M059J (cell line): Measurements from ENCODE around the gene ANKRD7. TPM values are rescaled to one million over a fixed set of nuclear protein-coding genes. Genes with fewer than 3 reads are reported as not detected.
"Not testable (repeated sequence)": the region's sequence is repeated elsewhere in the genome, so short reads cannot be mapped to it uniquely, and the experiment has no call there.

Experiments used
- DNase-seq: peaks from one replicate; pipeline ENCODE4 v3.0.0-alpha.2; 2012; ENCODE audit warnings: low read depth
- total RNA-seq: library from RNA; depleted of rRNA; stranded (reverse); fragments of >200 nt; shearing (Covaris generic); gene quantifications from 2 replicates; pipeline ENCODE4 v1.2.3, GENCODE V29; 2014; rRNA removed

ANKRD7 gene
- total RNA-seq, 1 experiment from 2014 or later: 2.2 TPM

DNA sequence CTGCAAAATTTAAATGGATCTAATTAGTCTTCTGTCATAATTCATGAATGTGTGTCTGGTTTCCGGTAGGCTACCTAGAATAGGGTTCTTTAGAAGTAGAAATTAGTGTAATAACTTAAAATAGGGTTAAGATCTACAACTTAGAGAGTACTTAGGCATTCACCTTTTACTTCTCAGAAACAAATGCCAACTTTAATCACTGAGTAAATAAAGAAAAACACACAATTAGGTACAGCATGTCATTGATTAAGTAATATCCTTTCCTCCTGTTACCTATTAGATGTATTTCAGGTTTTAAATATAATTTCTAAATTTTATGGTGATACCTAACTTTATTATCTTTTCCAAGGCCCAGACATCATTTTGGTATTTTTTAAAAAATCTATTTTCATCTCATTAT, 9.3 kb downstream of the ANKRD7 start:
- no peak for DNase-seq

DNA sequence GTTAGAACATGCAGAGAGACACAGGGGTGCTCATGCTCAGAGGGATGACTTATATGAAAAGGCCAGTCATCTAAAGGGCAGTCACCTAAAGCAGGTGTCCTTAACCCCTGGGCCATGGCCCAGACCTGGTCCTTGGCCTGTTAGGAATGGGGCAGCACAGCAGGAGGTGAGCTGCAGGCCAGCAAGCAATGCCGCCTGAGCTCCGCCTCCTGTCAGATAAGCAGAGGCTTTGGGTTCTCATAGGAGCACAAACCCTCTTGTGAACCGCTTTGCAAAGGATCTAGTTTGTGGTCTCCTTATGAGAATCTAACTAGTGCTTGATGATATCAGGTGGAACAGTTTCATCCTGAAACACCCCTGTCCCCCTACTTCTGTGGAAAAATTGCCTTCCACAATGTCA, 14.5 kb downstream of the ANKRD7 start:
- no peak for DNase-seq

DNA sequence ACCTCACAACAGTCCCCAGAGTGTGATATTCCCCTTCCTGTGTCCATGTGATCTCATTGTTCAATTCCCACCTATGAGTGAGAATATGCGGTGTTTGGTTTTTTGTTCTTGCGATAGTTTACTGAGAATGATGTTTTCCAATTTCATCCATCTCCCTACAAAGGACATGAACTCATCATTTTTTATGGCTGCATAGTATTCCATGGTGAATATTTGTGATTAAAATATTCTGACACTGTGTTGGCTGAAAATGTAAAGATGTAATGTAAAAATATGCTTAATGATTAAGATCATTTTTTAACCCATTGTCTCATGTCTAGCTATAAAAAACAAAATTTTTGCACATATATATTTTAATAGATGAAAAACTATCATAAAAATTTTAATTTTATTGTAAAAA, 15.8 kb downstream of the ANKRD7 start:
- DNase-seq: not testable (repeated sequence)

DNA sequence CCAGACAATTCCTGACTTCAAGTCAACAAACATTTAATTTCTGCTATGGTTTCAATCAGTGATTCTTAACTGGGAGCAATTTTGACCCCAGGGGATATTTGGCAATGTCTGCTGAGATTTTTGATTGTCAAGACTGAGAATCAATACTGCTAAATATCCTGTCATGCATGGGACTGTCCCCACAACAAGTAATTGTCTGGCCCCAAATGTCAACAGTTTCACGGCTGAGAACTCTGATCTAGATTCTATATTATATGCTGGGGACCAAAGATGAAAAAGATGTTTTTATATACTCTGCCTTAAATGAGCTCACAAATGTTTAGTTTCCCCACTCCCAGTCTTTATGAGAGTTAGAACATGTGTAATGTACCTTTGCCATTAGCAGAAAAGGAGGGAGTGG, 19.2 kb downstream of the ANKRD7 start:
- no peak for DNase-seq

DNA sequence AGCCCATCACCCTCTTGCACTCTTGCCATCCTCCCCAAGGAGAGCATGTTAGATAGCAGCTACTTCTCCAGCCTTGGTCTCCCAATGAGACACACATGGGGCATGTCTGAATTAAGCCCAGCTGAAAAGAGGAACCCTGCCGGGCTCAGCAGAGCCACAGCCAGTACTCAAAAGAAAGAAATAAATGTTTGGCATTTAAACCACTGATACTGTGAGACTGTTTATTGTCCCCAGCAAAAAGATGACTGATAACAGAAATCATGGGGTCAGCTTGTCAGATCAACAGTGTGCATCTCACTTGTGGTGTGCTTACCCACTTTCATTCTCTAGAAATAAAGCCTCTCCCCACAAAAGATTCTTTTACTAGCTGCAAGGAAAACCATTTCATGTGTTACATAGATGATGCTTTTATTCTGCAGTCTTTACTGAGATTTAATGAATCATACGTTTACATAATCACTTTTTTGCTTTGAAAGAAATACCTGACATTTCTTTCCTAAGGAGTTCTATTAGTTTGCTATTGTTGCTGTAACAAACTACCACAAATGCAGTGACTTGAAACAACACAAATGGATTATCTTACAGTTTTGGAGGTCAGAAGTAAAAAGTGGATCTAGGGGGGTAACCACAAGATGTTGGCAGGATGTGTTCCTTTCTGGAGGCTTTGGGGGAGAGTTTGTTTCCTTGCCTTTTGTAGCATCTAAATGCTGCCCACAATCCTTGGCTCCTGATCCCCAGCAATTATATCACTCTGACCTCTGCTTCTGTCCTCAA, 20.9 kb downstream of the ANKRD7 start:
- peak; percentile 37 for DNase-seq

DNA sequence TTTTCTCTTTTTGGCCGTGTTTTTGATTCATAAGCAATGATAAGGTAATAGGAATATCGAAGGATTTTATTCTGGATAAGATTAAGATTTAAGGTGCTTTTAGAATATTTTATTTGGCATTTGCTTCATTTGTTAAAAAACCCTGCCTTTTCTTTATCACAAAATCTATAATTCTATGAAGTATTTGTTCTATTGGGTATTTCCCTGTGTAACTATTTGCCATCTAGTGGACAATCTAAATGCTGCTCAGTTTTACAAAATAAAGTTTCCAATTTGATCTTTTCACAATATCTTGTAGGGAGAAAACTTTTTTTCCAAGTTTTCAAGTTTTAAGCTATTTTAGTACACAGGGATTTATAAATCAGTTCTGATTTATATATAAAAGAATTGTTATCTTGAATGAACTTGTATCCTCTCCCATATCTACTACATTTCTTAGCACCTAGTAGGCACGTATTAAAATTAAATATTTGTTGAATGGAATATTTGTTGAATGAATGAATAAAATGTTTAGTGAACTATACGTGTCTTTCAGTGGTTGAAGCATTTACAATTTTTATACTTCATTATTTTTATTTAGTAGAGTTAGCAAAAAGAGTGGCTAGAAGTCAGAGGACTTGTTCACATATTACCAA, 26.5 kb downstream of the ANKRD7 start:
- no peak for DNase-seq

DNA sequence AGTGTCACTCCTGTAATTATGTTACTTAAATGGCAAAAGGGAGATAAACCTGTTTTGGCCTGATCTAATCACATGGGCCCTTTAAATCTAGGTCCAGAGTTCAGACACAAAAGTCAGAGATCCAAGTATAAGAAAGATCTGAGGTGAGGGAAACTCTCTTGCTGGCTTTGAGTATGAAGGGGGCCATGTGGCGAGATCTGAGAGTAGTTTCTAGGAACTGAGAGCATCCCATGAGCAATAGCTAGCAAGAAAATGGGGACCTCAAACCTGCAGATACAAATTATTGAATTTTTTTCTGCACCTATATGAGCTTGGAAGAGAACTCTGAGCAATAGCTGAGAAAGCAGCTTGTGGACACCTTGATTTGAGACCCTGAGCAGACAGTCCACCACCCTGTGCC, 27.6 kb downstream of the ANKRD7 start:
- no peak for DNase-seq

DNA sequence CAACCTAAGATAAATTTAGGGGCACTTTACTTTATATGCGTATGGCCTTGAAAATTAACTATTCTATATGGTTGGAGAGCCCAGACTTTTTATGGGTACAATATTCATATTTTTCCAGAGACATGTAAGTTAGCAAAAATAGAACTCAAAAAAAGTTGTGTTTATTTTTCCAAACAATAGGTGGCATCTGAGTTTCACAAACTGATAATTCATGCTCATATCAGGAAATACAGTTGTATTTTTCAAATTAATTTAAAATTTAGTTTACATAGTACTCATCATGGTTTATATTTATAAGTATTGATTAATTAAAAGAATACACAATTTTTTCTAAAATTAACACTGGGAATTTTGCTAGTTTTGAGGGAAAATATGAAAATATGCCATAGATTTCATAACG, 34.6 kb downstream of the ANKRD7 start:
- no peak for DNase-seq

DNA sequence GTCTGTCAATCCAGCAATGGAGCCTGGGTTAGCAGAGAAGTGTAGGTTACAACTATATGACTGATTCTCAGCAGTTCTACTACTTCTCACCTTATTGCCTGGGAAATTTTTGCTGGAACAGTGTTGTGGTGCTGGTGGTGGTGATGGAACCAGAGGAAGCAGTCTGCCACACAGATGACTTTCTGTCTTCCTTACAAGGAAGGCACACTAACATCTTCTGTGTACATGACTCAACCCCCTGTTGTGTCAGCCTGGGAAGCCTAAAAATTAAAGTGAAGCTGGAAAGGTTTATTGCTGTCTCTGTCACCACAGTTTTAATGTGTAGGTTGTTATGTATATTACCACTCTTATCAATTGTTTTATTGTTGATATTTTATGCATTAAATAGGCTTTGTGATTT, 40.3 kb downstream of the ANKRD7 start:
- no peak for DNase-seq

DNA sequence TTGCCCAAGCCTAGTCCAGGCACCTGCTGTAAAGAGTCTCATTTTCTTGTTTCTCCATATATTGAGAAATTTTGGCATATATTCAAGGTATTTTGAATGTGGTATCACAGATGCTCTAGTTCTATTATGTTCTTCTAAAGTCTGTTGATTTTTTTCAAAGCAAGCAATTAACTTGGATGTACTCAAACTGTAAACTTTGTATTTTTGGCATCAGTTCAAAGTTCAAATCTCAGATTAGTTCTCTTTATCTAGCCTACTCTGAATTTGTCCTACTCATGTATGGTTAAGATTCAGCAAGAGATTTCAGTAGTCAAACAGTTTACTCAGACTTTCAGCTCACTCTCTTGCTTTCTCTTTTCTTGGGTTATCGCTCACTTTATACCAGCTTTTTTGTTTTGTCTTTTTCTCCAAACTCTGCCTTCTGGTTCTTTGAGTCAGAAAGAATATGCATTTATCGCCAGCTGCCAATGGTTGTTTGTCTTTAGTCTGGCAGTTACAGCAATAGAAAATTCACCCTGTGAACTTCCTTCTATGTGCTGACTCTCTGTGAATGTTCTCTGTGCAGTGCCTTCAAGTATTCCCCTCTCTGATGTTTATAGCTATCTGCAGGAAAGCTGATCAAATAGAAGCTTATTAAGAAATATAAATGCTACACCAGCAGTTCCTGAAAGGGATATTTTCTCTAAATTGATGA, 56.0 kb downstream of the ANKRD7 start:
- DNase-seq: no peak

DNA sequence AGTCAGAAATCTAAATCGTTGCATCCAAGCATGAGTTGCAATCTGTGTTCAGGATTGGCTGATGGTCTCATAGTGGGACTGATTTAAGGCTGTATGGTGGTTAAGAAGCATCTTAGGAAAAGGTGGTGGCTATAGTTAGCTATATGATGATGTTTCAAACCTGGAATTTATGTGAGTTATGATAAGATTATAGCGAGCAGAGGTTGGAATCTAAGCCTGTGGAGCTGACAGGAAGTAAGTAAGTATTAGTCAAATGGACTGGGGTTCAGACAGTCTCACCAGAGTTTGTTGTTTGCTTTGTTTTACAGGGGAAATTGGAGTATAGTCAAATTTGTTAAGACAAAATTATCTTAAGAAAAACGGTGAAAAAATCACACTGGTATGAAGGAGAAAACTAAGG, 56.7 kb downstream of the ANKRD7 start:
- no peak for DNase-seq

DNA sequence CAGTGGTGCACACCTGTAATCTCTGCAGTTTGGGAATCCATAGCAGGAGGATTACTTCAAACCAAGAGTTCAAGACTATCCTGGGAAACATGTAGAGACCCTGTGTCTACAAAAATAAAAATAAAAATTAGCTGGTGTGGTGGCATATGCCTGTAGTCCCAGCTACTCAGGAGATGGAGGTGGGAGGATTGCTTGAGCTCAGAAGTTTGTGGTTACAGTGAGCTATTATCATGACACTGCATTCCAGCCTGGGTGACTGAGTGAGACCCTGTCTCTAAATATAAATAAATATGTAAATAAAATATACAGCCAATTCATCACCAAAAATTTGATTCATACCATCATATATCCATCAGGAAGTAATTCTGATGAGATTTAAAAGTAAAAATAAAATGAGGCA, 60.9 kb downstream of the ANKRD7 start:
- no peak for DNase-seq

DNA sequence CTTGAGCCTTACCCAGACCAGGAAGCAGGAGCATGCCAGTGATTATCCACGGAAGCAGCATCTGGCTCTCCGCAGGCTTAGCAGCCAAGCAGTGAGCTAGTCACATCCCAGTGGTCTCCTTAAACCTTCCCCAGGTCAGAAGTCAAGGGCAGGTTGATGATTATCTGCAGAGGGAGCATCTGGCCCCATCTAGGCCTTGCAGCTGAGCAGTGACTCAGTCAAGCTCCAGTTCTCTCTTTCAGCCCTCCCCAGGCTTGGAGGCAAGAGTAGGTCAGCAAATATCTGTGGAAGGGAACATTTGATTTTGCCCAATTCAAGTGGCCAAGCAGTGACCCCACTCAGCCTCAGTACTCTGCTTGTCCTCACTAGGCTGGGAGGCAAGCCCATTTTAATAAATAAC, 61.6 kb downstream of the ANKRD7 start:
- DNase-seq: no peak

DNA sequence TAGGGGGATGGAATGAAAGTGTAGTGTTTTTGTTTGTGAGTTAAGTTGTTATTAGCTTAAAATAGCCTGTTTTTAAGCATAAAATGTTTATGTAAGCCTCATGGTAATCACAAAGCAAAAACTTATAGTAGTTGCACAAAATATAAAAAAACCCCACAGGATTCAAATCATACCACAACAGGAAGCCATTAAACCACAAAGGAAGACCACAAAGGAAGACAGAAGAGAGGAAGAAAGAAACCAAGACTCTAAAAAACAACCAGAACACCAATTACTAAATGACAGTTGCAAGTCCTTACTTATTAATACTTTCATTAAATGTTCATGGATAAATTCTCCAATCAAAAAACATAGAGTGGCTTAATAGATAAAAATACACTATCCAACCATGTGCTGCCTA, 63.6 kb downstream of the ANKRD7 start:
- peak; percentile 4 for DNase-seq

DNA sequence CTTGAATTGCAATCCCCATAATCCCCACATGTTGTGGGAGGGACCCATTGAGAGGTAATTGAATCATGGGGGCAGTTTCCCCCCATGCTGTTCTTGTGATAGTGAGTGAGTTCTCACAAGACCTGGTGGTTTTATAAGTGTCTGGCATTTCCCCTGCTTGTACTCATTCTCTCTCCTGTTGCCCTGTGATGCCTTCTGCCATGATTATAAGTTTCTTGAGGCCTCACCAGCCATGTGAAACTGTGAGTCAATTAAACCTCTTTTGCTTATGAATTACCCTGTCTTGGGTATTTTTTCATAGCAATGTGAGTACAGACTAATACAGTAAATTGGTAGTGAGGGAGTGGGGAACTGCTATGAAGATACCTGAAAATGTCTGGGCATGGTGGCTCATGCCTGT, 65.0 kb downstream of the ANKRD7 start:
- no peak for DNase-seq

Other genes starting within 250 kb of the ANKRD7 start
- 77.6 and 104 TPM in 2 replicates for gene LSM8, start 40.5 kb upstream of the ANKRD7 start, total RNA-seq